Measurements from ENCODE around the gene NOSTRIN.

The NOSTRIN gene

GRCh38 chr2:168912901-168913369, 110.5 kb downstream of the NOSTRIN start:
- Histone ChIP-seq H3K27me3 (replicated peaks; ENCODE audit: insufficient read depth, low read length) (no peaks in the 10 kb centered on the region), H3K79me2 (ENCODE audit: low read length) (no peaks in the 10 kb centered on the region), H4K20me1 (ENCODE audit: insufficient read depth, low read length) (no peaks in the 10 kb centered on the region), H2AFZ (ENCODE audit: low read length) (no peak overlapping the region), H3K9me2 (replicated peaks; ENCODE audit: insufficient read depth, low read length) (no peaks in the 10 kb centered on the region), H3K36me3 (replicated peaks; ENCODE audit: insufficient read depth, low read length) (no peaks in the 10 kb centered on the region), H3K9ac (ENCODE audit: low read length) (no peak overlapping the region), H3K9me3 (replicated peaks; ENCODE audit: insufficient read depth, low read length) (no peaks in the 10 kb centered on the region), H3K4me1 (ENCODE audit: low read length) (peaks cover 8% of the 10 kb centered on the region), H3F3A (ENCODE audit: insufficient read depth, low read length) (no peaks in the 10 kb centered on the region), H3K4me3 (ENCODE audit: low read length) (no peak overlapping the region), H3K27ac (ENCODE audit: low read length) (no peak overlapping the region), H3K4me2 (ENCODE audit: low read depth, low read length) (no peak overlapping the region)
- no peak for TF ChIP-seq EZH2 (optimal IDR thresholded peaks at IDR 0.05; ENCODE audit: low read depth, low read length)
- no peak for TF ChIP-seq EZH2phosphoT487 (IDR thresholded peaks at IDR 0.05; ENCODE audit: low read length)
- no peak for TF ChIP-seq CTCF (IDR thresholded peaks at IDR 0.05; ENCODE audit: low read length)
- DNase-seq = no peak

GRCh38 chr2:168913495-168913894, 111.1 kb downstream of the NOSTRIN start:
- H4K20me1 ChIP-seq (ENCODE audit: insufficient read depth, low read length) = no peaks in the 10 kb centered on the region
- no peaks in the 10 kb centered on the region for H3K9me2 ChIP-seq (replicated peaks; ENCODE audit: insufficient read depth, low read length)
- no peak overlapping the region for H3K4me2 ChIP-seq (ENCODE audit: low read depth, low read length)
- H3K4me3 ChIP-seq (ENCODE audit: low read length) = no peak overlapping the region
- no peaks in the 10 kb centered on the region for H3K27me3 ChIP-seq (replicated peaks; ENCODE audit: insufficient read depth, low read length)
- no peak overlapping the region for H3K27ac ChIP-seq (ENCODE audit: low read length)
- TF ChIP-seq EZH2phosphoT487 (IDR thresholded peaks at IDR 0.05; ENCODE audit: low read length) (no peak), CTCF (IDR thresholded peaks at IDR 0.05; ENCODE audit: low read length) (no peak), EZH2 (optimal IDR thresholded peaks at IDR 0.05; ENCODE audit: low read depth, low read length) (no peak)
- no peak overlapping the region for H2AFZ ChIP-seq (ENCODE audit: low read length)
- no peaks in the 10 kb centered on the region for H3K36me3 ChIP-seq (replicated peaks; ENCODE audit: insufficient read depth, low read length)
- no peaks in the 10 kb centered on the region for H3K79me2 ChIP-seq (ENCODE audit: low read length)
- no peaks in the 10 kb centered on the region for H3K9me3 ChIP-seq (replicated peaks; ENCODE audit: insufficient read depth, low read length)
- H3F3A ChIP-seq (ENCODE audit: insufficient read depth, low read length) = no peaks in the 10 kb centered on the region
- peaks cover 8% of the 10 kb centered on the region for H3K4me1 ChIP-seq (ENCODE audit: low read length)
- DNase-seq = no peak
- no peak overlapping the region for H3K9ac ChIP-seq (ENCODE audit: low read length)

Measured in MM.1S (cell line).